K562 (cell line): ENCODE measurements around the gene C4orf54.

Experiments used
- BCL6 ChIP-seq: fragments of 250-450 bp; sonication (Bioruptor Pico); IDR thresholded peaks from 2 replicates; pipeline ENCODE4 v1.4.0; 2020
- CTCF ChIP-seq, 3 experiments: IDR thresholded peaks in 2 of 3; conservative IDR thresholded peaks in 1 of 3; 2 replicates each; pipeline ENCODE4 v1.5.1; 2011 to 2012; ENCODE audit warnings: low read length in 3 of 3, mild to moderate bottlenecking in 3 of 3, control low read depth in 2 of 3, improper control_type of control experiment in 1 of 3, inconsistent platforms in 1 of 3, low read depth in 1 of 3, mixed read lengths in 1 of 3, moderate library complexity in 1 of 3; ENCODE audit not compliant: insufficient read depth in 2 of 3
- MAZ ChIP-seq, 2 experiments: fragments of 450-650 bp in 1 of 2; sonication (generic) in 1 of 2; formaldehyde crosslinking; IDR thresholded peaks in 1 of 2; conservative IDR thresholded peaks in 1 of 2; 2 replicates each; pipeline versions ENCODE4 v1.4.0 to v1.5.0; 2020; ENCODE audit warnings: mild to moderate bottlenecking in 1 of 2, missing genetic modification reagents in 1 of 2
- ZFX ChIP-seq: sonication (generic); formaldehyde crosslinking; IDR thresholded peaks from 2 replicates; pipeline ENCODE4 v1.8.0; 2022; ENCODE audit warnings: mild to moderate bottlenecking, missing genetic modification reagents, moderate library complexity
- ZNF274 ChIP-seq: IDR thresholded peaks from 2 replicates; pipeline ENCODE4 v1.6.1; 2011; ENCODE audit warnings: low read depth, mild to moderate bottlenecking, low read length, moderate library complexity, borderline replicate concordance
- TF ChIP-seq, protein P1 (sequence below): fragments of 450-650 bp; IDR thresholded peaks from 2 replicates; pipeline ENCODE4 v1.6.1; 2016; ENCODE audit warnings: mild to moderate bottlenecking

DNA sequence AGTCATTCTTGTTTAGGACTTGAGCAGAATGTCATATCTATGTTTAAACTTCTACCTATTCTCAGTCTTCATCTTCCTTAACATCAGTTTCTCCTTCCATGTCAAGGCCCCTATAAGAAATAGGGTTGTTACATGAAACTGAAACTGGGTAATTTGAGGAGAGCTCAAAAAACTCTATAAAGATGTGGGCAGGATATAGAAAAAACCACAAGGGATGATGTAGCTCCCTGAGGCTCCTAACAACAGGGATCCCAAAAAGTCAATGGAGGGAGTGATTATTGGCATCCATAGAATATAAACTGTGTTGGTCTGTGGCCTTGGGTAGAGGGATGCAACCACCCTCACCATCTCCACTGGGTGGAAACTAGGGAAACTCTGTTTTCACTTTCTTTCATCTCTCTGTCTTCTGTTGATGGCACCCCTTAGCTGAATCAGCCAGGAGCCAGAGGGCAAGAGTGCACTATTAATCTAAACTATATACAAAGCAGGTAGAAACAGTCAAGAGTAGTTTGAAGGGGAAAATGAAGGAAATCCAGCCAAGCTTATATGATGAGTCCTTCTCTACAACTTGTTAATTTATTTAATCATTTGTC is 27.6 kb downstream of the C4orf54 start:
- no peak for TF ChIP-seq ZFX (CRISPR knock-in tag)
- TF ChIP-seq BCL6 (CRISPR knock-in tag): no peak
- no peak for TF ChIP-seq MAZ (CRISPR knock-in tag; conservative IDR thresholded peaks at IDR 0.05 in 1 of 2, IDR thresholded peaks at IDR 0.05 in 1 of 2)
- no peak for TF ChIP-seq ZNF274
- TF ChIP-seq CTCF (IDR thresholded peaks at IDR 0.05 in 2 of 3, conservative IDR thresholded peaks at IDR 0.05 in 1 of 3; ENCODE audit: insufficient read depth in 2 of 3, low read depth in 1 of 3, low read length in 3 of 3): no peak
- TF ChIP-seq, protein P1, sequence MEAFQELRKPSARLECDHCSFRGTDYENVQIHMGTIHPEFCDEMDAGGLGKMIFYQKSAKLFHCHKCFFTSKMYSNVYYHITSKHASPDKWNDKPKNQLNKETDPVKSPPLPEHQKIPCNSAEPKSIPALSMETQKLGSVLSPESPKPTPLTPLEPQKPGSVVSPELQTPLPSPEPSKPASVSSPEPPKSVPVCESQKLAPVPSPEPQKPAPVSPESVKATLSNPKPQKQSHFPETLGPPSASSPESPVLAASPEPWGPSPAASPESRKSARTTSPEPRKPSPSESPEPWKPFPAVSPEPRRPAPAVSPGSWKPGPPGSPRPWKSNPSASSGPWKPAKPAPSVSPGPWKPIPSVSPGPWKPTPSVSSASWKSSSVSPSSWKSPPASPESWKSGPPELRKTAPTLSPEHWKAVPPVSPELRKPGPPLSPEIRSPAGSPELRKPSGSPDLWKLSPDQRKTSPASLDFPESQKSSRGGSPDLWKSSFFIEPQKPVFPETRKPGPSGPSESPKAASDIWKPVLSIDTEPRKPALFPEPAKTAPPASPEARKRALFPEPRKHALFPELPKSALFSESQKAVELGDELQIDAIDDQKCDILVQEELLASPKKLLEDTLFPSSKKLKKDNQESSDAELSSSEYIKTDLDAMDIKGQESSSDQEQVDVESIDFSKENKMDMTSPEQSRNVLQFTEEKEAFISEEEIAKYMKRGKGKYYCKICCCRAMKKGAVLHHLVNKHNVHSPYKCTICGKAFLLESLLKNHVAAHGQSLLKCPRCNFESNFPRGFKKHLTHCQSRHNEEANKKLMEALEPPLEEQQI: no peak
